Measurements from ENCODE around the gene ZSCAN26. TPM values are rescaled to one million over a fixed set of nuclear protein-coding genes. Genes with fewer than 3 reads are reported as not detected.

Gene ZSCAN26
- total RNA-seq, 1 experiment from 2014 or later, result 9.0 TPM

GRCh38 chr6:28296520-28297060 lies 29.6 kb downstream of the ZSCAN26 start:
- no peaks in the 10 kb centered on the region for H3K79me1 ChIP-seq (ENCODE audit: insufficient read depth, low read depth, low read length, poor library complexity, severe bottlenecking)
- H3K14ac ChIP-seq (ENCODE audit: insufficient read depth, low read length), result no peak overlapping the region
- Mint-ChIP-seq H3K9me3 (no peaks in the 10 kb centered on the region), H3K36me3 (ENCODE audit: insufficient read depth in 1 of 3, low read depth in 3 of 3) (peaks cover 5 to 29% (median 24%) of the 10 kb centered on the region in 3 experiments; a peak in 5 of 7 replicates), H3K27ac (no peak overlapping the region; a peak in 1 of 7 replicates), H3K27me3 (ENCODE audit: low read depth) (no peaks in the 10 kb centered on the region), H3K4me1 (no peaks in the 10 kb centered on the region), H3K4me3 (no peak overlapping the region)
- H3K27me3 ChIP-seq (ENCODE audit: insufficient read depth, low read length), result no peaks in the 10 kb centered on the region
- H2BK20ac ChIP-seq (ENCODE audit: low read depth, low read length, poor library complexity, severe bottlenecking), result no peak overlapping the region
- H3K4ac ChIP-seq (ENCODE audit: low read depth, low read length), result no peak overlapping the region
- H3K23ac ChIP-seq (ENCODE audit: insufficient read length, low read depth, low read length), result no peak overlapping the region
- no CpG with 5 or more reads among the region's 7 CpGs for WGBS (ENCODE audit: extremely low coverage, insufficient read length, low lambda C conversion rate)
- DNase-seq, result no peak
- H2BK12ac ChIP-seq (ENCODE audit: insufficient read length, low read depth, low read length), result no peak overlapping the region
- no peak overlapping the region for H2AFZ ChIP-seq (ENCODE audit: low read length)
- no peak overlapping the region for H2BK15ac ChIP-seq (ENCODE audit: low read depth, low read length)
- no peaks in the 10 kb centered on the region for H4K20me1 ChIP-seq (ENCODE audit: control insufficient read depth, insufficient read depth, insufficient read length)
- H3T11ph ChIP-seq (ENCODE audit: low read length), result no peak overlapping the region
- H2AK5ac ChIP-seq (ENCODE audit: insufficient read length, low read length), result no peak overlapping the region
- H2BK5ac ChIP-seq (ENCODE audit: insufficient read length, low read length), result no peak overlapping the region
- no peak overlapping the region for H4K5ac ChIP-seq (ENCODE audit: insufficient read length, low read depth, low read length)
- no peak overlapping the region for H3K56ac ChIP-seq (ENCODE audit: insufficient read length, low read depth, low read length)
- H3K79me2 ChIP-seq (ENCODE audit: insufficient read depth, low read length), result no peaks in the 10 kb centered on the region
- no peak overlapping the region for H3K9ac ChIP-seq (ENCODE audit: extremely low read depth, insufficient read length, low read length)
- no peak overlapping the region for H3K4me2 ChIP-seq (ENCODE audit: insufficient read depth, insufficient read length, low read length)
- no peak overlapping the region for H3K18ac ChIP-seq (ENCODE audit: insufficient read length, low read depth, low read length)
- H3K4me1 ChIP-seq (ENCODE audit: insufficient read depth, low read length), result no peaks in the 10 kb centered on the region
- no peak for TF ChIP-seq CTCF (conservative IDR thresholded peaks at IDR 0.05)
- no peak overlapping the region for H4K8ac ChIP-seq (replicated peaks; ENCODE audit: insufficient read length, low read depth, low read length)
- H3K9me3 ChIP-seq (ENCODE audit: control insufficient read depth, low read depth, low read length), result no peaks in the 10 kb centered on the region
- H3K23me2 ChIP-seq (ENCODE audit: insufficient read length, low read depth, low read length, poor library complexity, severe bottlenecking), result no peaks in the 10 kb centered on the region
- no peak overlapping the region for H2BK120ac ChIP-seq (ENCODE audit: low read depth, low read length, poor library complexity, severe bottlenecking)
- no peak overlapping the region for H3K27ac ChIP-seq (ENCODE audit: insufficient read length, low read depth, low read length)
- no peak overlapping the region for H4K91ac ChIP-seq (ENCODE audit: insufficient read length, low read depth, low read length)
